ENCODE results near the gene ADARB2. TPM values are rescaled to one million over a fixed set of nuclear protein-coding genes. Genes with fewer than 3 reads are reported as not detected.

Gene ADARB2
- total and polyA plus RNA-seq, 4 donors, result 0.55 to 0.70 (median 0.59) TPM; not detected in 1

DNA sequence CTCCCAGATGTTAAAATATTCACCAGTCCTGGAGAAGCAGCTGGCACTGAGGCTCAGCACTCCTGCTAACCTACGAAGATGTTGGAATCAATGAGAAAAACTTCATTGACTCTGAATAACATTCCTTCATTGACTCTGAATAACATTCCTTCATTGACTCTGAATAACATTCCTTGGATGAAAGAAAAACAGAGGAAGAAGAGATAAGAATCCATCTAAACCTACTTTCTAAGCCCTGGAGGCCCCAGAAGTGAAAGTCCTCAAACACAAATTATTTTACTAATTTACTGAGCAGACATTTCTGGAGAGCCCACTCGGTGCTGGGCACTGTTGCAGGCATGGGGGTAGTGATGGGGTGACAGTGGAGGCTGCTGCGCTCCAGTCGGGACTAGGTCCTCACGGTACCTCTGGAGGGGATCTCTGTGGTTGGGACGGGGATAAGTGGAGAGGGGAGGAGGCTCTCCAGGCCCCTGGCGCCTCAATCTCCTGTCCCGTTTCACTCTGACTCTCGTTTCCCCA, 427.0 kb downstream of the ADARB2 start (continued):
- TF ChIP-seq REST (IDR thresholded peaks at IDR 0.05) (no peak), NR2F2 (IDR thresholded peaks at IDR 0.05) (no peak), ATF3 (IDR thresholded peaks at IDR 0.05) (no peak)
- TF ChIP-seq, protein P1, sequence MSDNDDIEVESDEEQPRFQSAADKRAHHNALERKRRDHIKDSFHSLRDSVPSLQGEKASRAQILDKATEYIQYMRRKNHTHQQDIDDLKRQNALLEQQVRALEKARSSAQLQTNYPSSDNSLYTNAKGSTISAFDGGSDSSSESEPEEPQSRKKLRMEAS (IDR thresholded peaks at IDR 0.05), result no peak

- WGBS, result 68% methylated on average over 7 of the region's 7 CpGs
- DNase-seq (ENCODE audit: low spot score), result no peak
Measured at GRCh38 chr10:1309617-1310270, 427.6 kb downstream of the ADARB2 start.

More at GRCh38 chr10:1309617-1310270, 427.6 kb downstream of the ADARB2 start:
- H3K36me3 ChIP-seq (ENCODE audit: control insufficient read depth in 4 of 4, insufficient read depth in 3 of 4, low read depth in 1 of 4, low read length in 3 of 4), result no peaks in the 10 kb centered on the region
- TF ChIP-seq, protein P2, sequence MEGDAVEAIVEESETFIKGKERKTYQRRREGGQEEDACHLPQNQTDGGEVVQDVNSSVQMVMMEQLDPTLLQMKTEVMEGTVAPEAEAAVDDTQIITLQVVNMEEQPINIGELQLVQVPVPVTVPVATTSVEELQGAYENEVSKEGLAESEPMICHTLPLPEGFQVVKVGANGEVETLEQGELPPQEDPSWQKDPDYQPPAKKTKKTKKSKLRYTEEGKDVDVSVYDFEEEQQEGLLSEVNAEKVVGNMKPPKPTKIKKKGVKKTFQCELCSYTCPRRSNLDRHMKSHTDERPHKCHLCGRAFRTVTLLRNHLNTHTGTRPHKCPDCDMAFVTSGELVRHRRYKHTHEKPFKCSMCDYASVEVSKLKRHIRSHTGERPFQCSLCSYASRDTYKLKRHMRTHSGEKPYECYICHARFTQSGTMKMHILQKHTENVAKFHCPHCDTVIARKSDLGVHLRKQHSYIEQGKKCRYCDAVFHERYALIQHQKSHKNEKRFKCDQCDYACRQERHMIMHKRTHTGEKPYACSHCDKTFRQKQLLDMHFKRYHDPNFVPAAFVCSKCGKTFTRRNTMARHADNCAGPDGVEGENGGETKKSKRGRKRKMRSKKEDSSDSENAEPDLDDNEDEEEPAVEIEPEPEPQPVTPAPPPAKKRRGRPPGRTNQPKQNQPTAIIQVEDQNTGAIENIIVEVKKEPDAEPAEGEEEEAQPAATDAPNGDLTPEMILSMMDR (IDR thresholded peaks at IDR 0.05; ENCODE audit: low read depth, low read length, missing input control), result no peak
- no peak for TF ChIP-seq RXRA (IDR thresholded peaks at IDR 0.05)
- no peak for TF ChIP-seq ATF3 (IDR thresholded peaks at IDR 0.05)
- no peak for TF ChIP-seq ZBTB33 (IDR thresholded peaks at IDR 0.05)
- TF ChIP-seq FOXA1 (IDR thresholded peaks at IDR 0.05), result no peak
- TF ChIP-seq EGR1 (IDR thresholded peaks at IDR 0.05; ENCODE audit: low read depth in 2 of 2), result no peak
- no peak overlapping the region for H3K27ac ChIP-seq (ENCODE audit: low read depth in 1 of 2, low read length in 2 of 2)
- no peaks in the 10 kb centered on the region for H3K9me3 ChIP-seq (ENCODE audit: control insufficient read depth in 4 of 4, low read length in 3 of 4)
- H3K27me3 ChIP-seq (ENCODE audit: control insufficient read depth in 4 of 4, insufficient read depth in 4 of 4, low read length in 3 of 4), result peaks cover 0 to 2% (median 0%) of the 10 kb centered on the region in 4 donors
- H3K4me3 ChIP-seq (ENCODE audit: low read depth in 1 of 3, low read length in 3 of 3), result no peak overlapping the region
- H3K9ac ChIP-seq (ENCODE audit: low read depth in 1 of 2, low read length in 2 of 2), result no peak overlapping the region
- no peaks in the 10 kb centered on the region for H3K4me1 ChIP-seq (ENCODE audit: control insufficient read depth in 4 of 4, insufficient read depth in 4 of 4, low read length in 3 of 4)
